Vagina (tissue), 2 donors: ENCODE measurements around the gene EBF3. TPM values are rescaled to one million over a fixed set of nuclear protein-coding genes. Genes with fewer than 3 reads are reported as not detected.

Experiments used
- DNase-seq, 2 donors: peaks; one replicate each; pipeline ENCODE4 v3.0.0-alpha.2; 2017; ENCODE audit errors: extremely low spot score in 2 of 2
- H3K27ac ChIP-seq: fragments of 200-600 bp; sonication (generic); one replicate; pipeline ENCODE4 v1.5.1; 2019
- H3K27me3 ChIP-seq: fragments of 200-600 bp; sonication (generic); one replicate; pipeline ENCODE4 v1.5.1; 2019
- H3K36me3 ChIP-seq, 2 donors: fragments of 200-600 bp; sonication (generic); one replicate each; pipeline ENCODE4 v1.5.1; 2017 to 2019
- H3K4me1 ChIP-seq: fragments of 200-600 bp; sonication (generic); one replicate; pipeline ENCODE4 v1.5.1; 2019
- H3K4me3 ChIP-seq, 2 donors: fragments of 200-600 bp; sonication (generic); 1 replicate in 1 of 2; 2 replicates in 1 of 2; pipeline ENCODE4 v1.5.1; 2016 to 2019
- H3K9me3 ChIP-seq: fragments of 200-600 bp; sonication (generic); one replicate; pipeline ENCODE4 v1.5.1; 2019
- POLR2A ChIP-seq, 2 donors: fragments of 450-650 bp; IDR thresholded peaks; one replicate each; pipeline ENCODE4 v1.6.1; 2017; ENCODE audit warnings: antibody characterized with exemption in 2 of 2, mild to moderate bottlenecking in 2 of 2, moderate library complexity in 2 of 2
- POLR2AphosphoS5 ChIP-seq, 2 donors: sonication (generic); formaldehyde crosslinking; IDR thresholded peaks; one replicate each; pipeline ENCODE4 v1.9.0; 2017; ENCODE audit warnings: antibody characterized with exemption in 2 of 2, mild to moderate bottlenecking in 2 of 2, low read depth in 1 of 2; ENCODE audit not compliant: insufficient read depth in 1 of 2
- intact Hi-C: fragments of 100-400 bp; cut with DNase I; formaldehyde crosslinking; loops from one replicate; pipeline ENCODE4 v1.15.1; 2023
- total RNA-seq: library from RNA; depleted of rRNA; stranded (reverse); fragments of >200 nt; gene quantifications from one replicate; pipeline ENCODE4 v1.2.3, GENCODE V29; 2016
- TF ChIP-seq, protein P1 (sequence below), 3 experiments: fragments of 450-650 bp in 2 of 3; fragments of 200-600 bp in 1 of 3; sonication (generic) in 1 of 3; IDR thresholded peaks; one replicate each; pipeline ENCODE4 v1.5.1; 2017 to 2019; ENCODE audit warnings: antibody characterized with exemption in 3 of 3, mild to moderate bottlenecking in 2 of 3, moderate library complexity in 2 of 3

The EBF3 gene
- total RNA-seq, 1 donor from 2014 or later: 10.6 TPM

DNA sequence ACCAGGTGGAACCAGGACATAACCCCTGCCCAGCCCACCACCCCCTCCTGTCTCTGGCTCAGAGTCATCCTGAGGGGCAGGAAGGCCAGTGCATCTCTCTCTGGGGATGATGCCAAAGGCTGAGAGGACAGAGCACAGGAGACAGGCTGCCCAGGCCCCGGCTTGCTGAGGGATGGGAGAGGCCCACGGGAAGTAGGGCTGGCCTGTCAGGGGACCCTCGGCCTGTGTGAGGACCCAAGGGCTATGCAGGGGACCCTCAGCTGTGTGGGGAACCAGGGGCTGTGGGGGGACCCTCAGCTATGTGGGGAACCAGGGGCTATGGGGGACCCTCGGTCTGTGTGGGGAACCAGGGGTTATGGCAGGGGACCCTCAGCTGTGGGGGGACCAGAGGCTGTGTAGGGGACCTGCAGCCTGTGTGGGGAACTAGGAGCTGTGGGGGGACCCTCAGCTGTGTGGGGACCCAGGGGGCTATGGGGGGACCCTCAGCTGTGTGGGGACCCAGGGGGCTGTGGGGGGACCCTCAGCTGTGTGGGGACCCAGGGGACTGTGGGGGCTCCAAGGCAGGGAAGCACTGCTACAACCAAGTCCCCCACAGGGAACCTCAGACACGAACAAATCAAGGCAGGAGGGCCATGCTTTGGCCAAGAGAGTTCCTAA, 27.7 kb downstream of the EBF3 start:
- Histone ChIP-seq H3K27ac (no peak overlapping the region), H3K36me3 (no peaks in the 10 kb centered on the region), H3K9me3 (no peaks in the 10 kb centered on the region), H3K4me1 (no peaks in the 10 kb centered on the region), H3K27me3 (no peaks in the 10 kb centered on the region), H3K4me3 (no peak overlapping the region)
- DNase-seq: no peak
- intact Hi-C loops: no loop called here
- TF ChIP-seq, protein P1, sequence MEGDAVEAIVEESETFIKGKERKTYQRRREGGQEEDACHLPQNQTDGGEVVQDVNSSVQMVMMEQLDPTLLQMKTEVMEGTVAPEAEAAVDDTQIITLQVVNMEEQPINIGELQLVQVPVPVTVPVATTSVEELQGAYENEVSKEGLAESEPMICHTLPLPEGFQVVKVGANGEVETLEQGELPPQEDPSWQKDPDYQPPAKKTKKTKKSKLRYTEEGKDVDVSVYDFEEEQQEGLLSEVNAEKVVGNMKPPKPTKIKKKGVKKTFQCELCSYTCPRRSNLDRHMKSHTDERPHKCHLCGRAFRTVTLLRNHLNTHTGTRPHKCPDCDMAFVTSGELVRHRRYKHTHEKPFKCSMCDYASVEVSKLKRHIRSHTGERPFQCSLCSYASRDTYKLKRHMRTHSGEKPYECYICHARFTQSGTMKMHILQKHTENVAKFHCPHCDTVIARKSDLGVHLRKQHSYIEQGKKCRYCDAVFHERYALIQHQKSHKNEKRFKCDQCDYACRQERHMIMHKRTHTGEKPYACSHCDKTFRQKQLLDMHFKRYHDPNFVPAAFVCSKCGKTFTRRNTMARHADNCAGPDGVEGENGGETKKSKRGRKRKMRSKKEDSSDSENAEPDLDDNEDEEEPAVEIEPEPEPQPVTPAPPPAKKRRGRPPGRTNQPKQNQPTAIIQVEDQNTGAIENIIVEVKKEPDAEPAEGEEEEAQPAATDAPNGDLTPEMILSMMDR (IDR thresholded peaks at IDR 0.05): no peak
- TF ChIP-seq POLR2AphosphoS5 (IDR thresholded peaks at IDR 0.05; ENCODE audit: insufficient read depth in 1 of 2, low read depth in 1 of 2) (no peak), POLR2A (IDR thresholded peaks at IDR 0.05) (no peak)

DNA sequence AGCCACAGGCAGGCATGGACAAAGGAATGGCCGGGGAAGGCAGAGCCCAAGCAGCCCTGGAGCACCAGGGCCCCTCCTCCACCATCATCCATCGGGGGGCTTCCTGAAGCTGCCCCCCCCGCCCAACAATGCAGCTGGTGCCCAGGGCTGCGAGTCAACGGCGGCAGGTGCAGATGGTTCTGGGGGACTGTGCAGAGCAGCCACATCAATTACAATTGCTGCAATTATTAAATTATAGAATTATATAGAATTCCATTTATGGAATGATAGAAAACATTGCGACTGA, 28.3 kb downstream of the EBF3 start:
- Histone ChIP-seq H3K9me3 (no peaks in the 10 kb centered on the region), H3K4me1 (no peaks in the 10 kb centered on the region), H3K27me3 (no peaks in the 10 kb centered on the region), H3K36me3 (no peaks in the 10 kb centered on the region), H3K4me3 (no peak overlapping the region), H3K27ac (no peak overlapping the region)
- TF ChIP-seq POLR2A (IDR thresholded peaks at IDR 0.05) (no peak), POLR2AphosphoS5 (IDR thresholded peaks at IDR 0.05; ENCODE audit: insufficient read depth in 1 of 2, low read depth in 1 of 2) (no peak)
- TF ChIP-seq, protein P1 (IDR thresholded peaks at IDR 0.05): no peak
- intact Hi-C loops: no loop called here
- no peak for DNase-seq

DNA sequence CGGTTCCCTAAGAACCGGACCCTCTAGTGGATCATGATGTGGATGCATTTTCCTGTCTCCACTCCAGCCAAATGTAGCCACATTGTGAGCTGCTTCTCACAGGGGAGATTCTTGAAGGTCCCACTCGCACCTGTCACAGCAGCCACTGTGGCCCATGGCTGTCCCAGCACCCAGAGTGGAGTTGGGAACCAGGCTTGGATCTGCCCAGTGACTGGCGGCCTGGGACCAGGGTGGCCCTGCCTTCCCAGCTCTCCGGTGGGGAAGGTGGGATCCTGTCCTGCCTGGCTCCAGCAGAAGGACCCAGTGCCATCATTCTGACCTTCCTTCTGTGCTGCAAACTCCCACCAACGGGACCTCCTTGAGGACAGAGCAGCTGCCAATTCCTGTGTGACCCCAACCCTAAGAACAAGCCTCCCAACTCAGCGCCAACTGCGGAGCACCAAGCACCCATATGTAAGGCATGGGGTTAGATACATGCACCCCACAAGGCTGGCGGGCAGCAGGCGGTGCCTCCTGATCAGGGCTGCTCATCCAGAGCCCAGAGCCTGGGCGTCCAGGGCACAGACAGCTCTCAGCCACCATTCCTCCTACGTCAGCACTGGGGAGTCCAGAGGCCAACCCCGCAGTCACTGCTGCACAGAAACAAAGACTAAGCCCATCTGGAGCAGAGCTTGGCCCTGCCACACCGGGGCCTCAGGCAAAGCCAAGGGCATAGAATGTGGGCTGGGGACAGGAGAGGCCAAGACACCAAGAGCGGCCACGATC, 28.8 kb downstream of the EBF3 start:
- H3K27ac ChIP-seq: no peak overlapping the region
- no peaks in the 10 kb centered on the region for H3K36me3 ChIP-seq
- no peaks in the 10 kb centered on the region for H3K4me1 ChIP-seq
- no peak for DNase-seq
- H3K4me3 ChIP-seq: no peak overlapping the region
- TF ChIP-seq POLR2AphosphoS5 (IDR thresholded peaks at IDR 0.05; ENCODE audit: insufficient read depth in 1 of 2, low read depth in 1 of 2) (no peak), POLR2A (IDR thresholded peaks at IDR 0.05) (no peak)
- TF ChIP-seq, protein P1 (IDR thresholded peaks at IDR 0.05): no peak
- H3K27me3 ChIP-seq: no peaks in the 10 kb centered on the region
- intact Hi-C loops: no loop called here
- no peaks in the 10 kb centered on the region for H3K9me3 ChIP-seq

DNA sequence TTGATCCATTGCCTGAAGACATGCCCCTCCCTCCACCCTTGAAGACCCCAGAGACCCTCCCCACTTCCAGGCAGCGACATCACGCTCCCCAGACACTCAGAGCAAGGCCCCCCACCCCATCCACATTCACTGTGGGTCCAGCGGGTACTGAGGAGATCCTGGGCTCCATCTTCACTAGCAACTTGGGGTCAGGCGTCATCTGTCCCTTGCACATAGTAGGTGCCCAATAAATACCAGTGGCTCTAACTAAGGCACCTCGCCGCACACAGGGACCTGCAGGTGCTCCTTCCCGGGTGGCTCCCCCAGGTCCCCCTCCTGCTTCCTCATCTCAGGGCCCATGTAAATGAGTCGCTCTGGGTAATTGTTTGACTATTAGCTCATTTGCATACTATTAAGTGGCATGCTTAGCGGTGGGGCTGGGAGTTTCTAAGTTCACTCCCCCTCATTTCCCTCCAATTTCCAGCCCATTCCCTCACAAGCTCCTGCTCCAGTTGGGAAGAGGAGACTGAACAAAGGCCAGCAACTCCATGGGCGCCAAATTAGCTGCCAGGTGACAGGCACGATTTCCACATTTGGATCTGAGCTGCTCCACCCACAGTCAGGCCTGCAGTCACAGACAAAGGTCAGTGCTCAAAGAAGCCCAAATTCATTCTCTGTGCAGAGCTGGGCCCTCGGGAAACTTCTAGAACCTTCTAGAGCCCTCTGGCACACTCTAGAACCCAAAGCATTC, 29.7 kb downstream of the EBF3 start:
- no peak for DNase-seq
- Histone ChIP-seq H3K36me3 (no peaks in the 10 kb centered on the region), H3K9me3 (no peaks in the 10 kb centered on the region), H3K27me3 (no peaks in the 10 kb centered on the region), H3K27ac (no peak overlapping the region), H3K4me3 (no peak overlapping the region), H3K4me1 (no peaks in the 10 kb centered on the region)
- intact Hi-C loops: no loop called here
- TF ChIP-seq, protein P1 (IDR thresholded peaks at IDR 0.05): no peak
- no peak for TF ChIP-seq POLR2AphosphoS5 (IDR thresholded peaks at IDR 0.05; ENCODE audit: insufficient read depth in 1 of 2, low read depth in 1 of 2)
- no peak for TF ChIP-seq POLR2A (IDR thresholded peaks at IDR 0.05)
